Stimulated activated CD8-positive, alpha-beta memory T cell treated with anti-CD3 and anti-CD28 coated beads, Interleukin-7, amount 100 ng/mL, for 24 hours (primary cell): ENCODE results near the gene CNTN2.

ENCODE experiments used
- DNase-seq: peaks from one replicate; pipeline ENCODE4 v3.0.0-alpha.2; 2020; ENCODE audit warnings: low read depth

The CNTN2 gene

DNA sequence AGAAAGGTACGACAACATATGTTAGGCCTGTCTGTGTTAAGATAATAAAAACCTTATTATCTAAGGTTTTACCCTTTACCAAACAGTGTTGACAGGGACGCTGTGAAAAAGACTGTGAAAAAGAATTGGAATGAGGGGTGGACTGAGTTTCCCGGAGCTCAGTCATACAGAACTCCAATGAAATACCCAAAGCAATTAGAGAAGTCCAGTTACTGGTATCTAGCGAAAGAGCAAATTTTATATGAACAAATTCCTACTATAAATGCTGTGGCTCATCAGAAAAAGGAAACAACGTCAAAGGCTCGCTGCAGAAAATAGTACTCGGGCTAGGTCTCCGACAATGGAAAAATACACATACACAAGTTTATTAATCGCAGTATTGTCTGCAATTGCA lies 79.5 kb downstream of the CNTN2 start:
- DNase-seq = no peak

GRCh38 chr1:205124726-205125125 lies 81.7 kb downstream of the CNTN2 start:
- no peak for DNase-seq

DNA sequence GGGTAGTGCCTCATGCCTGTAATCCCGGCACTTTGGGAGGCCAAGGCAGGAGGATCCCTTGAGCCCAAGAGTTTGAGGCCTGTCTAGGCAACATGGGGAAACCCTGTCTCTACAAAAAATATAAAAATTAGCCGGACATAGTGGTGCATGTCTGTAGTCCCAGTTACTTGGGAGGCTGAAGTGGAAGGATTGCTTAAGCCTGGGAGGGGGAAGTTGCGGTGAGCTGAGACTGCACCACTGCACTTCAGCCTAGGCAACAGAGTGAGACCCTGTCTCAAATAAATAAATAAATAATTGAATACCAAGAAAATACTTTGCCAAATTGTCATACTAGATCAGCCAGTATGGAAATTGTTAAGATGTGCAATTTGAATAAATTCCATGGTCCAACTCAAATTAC lies 84.6 kb downstream of the CNTN2 start:
- no peak for DNase-seq
